Activated gamma-delta T cell treated with Interleukin-2 at 50 U/mL for 16 hours (primary cell): ENCODE data around the gene MSRB3.
"Not testable (repeated sequence)": the region's sequence is repeated elsewhere in the genome, so short reads cannot be mapped to it uniquely, and the experiment has no call there.

Experiments
- DNase-seq: peaks from one replicate; pipeline ENCODE4 v3.0.0-alpha.2; 2020

The MSRB3 gene

GRCh38 chr12:65278576-65279368 is at the start of gene MSRB3:
TSS of gene MSRB3 (plus strand) at chr12:65278683. CDS start at chr12:65308580, 29,897 bp downstream.
- peak; percentile 3 for DNase-seq

DNA sequence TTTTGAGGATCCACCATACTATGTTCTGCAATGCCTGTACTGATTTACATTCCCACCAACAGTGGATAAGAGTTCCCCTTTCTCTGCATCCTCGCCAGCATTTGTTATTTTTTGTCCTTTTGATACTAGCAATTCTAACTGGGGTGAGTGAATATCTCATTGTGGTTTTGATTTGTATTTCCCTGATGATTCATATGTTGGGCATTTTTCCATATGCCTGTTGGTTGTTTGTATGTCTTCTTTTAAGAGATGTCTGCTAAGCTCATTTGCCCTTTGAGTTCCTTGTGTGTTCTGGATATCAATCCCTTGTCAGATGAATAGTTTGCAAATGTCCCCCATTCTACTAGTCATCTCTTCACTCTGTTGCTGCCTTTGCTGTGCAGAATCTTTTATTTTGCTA is 49.0 kb upstream of the MSRB3 start:
- no peak for DNase-seq

- DNase-seq, result no peak
Observed at GRCh38 chr12:65232476-65233077, 45.9 kb upstream of the MSRB3 start.

- no peak for DNase-seq
Observed at GRCh38 chr12:65237153-65237552, 41.3 kb upstream of the MSRB3 start.

DNA sequence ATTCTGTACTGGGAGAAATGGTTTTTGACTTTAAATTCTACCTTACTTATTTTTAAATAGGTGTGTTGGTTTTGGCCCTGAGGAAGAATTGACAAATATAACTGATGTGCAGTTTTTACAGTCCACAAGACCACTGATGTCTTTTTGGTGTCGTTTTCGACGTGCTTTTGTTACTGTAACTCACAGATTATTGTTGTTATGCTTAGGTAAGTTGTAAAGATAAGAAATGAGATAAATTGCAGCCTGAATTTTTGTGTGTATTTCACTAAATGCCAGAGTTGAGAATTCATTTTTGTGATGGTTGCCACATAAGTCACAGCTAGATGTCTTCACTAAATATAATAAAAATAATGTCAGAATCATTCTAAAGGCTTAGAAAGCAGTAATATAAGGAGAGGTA is 39.9 kb upstream of the MSRB3 start:
- DNase-seq, result no peak

- DNase-seq, result no peak
Observed at GRCh38 chr12:65248656-65249633, 29.5 kb upstream of the MSRB3 start.

- no peak for DNase-seq
Observed at GRCh38 chr12:65252515-65252914, 26.0 kb upstream of the MSRB3 start.

DNA sequence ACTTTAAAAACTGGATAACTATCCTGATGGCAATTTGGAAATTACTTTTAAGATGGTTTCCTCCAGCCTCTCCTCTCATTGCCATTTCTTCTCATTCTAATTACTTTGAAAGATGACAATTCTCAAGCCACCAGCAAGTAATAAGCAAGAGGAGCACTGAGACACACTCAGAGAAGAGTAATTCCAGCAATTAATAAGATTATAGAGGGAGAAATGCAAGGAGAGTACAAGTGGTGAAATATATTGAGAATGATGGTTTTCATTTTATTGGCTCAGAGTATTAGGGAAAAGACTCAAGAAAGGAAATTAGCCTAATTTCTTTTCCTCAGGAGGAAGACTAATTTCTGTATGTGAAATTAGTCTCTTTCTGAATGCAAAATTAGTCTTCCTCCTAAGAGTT is 20.5 kb upstream of the MSRB3 start:
- DNase-seq, result no peak

DNA sequence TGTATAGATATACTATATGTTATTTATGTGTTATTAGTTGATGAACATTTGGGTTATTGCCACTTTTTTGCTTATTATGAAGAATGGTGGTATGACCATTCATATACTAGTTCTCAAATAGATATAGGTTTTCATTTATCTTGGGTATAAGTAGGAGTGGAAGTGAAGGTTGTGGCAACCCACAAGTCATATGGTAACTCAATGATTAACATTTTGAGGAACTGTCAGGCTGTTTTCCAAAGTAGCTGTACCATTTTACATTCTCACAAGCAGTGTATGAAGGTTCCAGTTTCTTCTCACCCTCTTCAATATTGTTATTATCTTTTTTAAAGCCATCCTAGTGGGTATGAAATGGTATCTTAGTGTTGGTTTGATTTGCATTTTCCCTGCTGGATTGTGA is 19.0 kb upstream of the MSRB3 start:
- no peak for DNase-seq

GRCh38 chr12:65263777-65264176 is 14.7 kb upstream of the MSRB3 start:
- DNase-seq, result no peak

- DNase-seq, result no peak
Observed at GRCh38 chr12:65266408-65266807, 12.1 kb upstream of the MSRB3 start.

DNA sequence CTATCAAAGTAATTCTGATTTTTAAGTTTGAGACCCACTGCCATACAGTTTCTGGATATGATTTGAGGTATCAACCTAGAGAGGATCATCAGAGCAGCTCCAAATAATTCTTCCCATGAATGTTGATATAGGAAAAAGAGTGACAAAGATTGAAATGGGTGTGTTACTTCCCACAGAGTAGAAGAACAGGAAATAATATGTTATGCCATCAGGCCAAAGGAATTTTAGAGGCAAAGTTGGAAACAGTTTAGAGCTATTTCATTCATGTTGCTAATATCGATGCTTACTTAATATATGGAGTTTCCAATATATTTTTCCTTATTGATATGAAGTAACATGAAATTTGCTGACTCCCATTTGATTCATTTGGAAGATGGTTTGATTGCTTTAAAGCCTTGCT is 8.9 kb upstream of the MSRB3 start:
- DNase-seq, result no peak

DNA sequence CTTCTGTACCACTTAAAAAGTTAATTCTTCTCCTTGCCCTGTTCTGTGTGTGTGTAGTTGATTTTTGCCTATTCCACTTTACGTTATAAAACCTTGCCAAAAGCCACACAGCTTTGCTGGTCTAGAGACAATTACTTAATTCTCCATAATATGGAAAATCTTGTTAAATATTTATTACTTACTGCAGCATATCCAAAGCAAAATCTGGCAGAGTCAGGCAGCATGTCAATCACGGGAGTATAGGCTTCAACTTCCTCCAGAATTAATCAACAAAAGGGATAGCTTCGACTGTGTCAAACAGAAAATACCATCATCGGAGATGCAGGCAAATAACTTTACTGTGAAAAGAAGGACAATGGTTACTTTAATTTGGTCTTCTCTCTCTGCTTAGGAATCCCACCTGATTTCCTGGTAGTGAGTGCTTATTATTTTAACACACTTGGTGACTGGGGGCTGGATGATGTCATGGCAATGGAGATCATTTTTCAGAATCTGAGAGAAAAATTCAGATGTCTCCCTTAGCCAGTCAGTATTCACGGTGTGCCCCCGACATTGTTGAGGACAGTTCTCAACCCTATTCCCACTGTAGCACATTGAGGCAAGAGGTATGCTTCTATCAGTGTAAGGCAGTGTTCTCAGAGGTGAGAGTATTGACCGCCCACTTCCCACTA is 3.7 kb upstream of the MSRB3 start:
- no peak for DNase-seq

GRCh38 chr12:65275627-65276026 is 2.9 kb upstream of the MSRB3 start:
- no peak for DNase-seq

DNA sequence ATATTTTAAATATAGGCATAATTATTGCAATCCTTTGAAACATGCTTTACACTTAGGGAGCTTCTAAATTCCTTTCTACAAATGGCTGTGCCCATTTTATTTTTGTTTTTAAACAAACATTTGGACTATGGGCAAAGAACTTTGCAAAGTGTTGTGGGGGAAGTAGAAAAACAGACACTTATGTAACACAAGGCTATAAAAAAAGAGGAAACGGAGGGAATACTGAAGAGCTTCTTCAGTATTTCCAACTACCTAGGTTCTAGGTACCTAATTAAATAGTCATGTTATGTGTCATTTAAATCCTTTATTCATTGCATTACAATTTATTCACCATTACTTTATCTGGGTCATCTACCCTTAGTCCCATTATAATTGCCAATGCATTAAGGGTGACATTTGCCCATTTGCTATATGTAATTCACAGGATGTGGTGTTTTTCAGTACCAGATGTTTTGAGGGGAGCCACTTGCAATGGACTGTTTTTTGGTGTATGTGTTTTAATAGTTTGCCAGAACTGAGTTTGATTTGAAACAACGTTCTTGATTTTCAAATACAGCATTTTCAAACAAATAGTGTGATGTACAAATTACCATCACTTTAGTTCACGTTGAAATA is 1.5 kb upstream of the MSRB3 start:
- DNase-seq, result no peak

GRCh38 chr12:65277994-65278575 is 398 bp upstream of the MSRB3 start:
- no peak for DNase-seq

DNA sequence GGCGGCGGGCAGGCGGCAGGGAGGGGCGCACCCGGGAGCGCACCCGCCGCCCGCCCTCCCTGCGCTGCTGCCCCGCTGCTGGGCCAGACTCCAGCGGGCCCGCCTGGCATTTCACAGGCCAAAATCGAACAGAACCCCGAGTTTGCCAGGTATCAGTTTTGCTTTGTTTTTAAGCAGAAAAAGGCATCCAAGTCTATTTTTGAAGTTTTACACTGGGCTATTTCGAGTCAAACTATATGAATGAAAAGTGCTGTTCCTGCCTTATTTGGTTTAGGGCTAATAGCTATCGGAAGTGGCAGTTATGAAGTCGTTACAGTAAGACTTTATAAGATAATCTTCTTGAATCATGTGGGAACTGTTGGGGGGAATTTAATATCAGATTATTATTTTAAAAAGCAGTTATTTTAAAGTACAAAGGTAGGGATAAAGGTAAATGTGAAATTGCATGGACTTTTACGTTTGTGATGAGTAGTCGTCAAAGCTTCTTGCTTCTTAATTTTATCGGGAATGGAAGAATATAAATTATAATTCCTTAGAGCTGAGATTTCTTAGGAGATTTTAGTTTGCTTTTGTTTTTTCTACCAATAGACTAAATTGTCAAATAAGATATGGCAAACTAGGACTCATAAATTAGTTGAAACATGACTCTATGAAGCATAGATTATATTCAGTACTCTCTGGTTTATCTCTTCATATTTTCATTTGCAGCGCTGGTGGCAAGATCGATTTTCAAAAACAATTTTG is 1.1 kb downstream of the MSRB3 start:
- no peak for DNase-seq

- DNase-seq, result no peak
Observed at GRCh38 chr12:65280306-65280705, 1.8 kb downstream of the MSRB3 start.

DNA sequence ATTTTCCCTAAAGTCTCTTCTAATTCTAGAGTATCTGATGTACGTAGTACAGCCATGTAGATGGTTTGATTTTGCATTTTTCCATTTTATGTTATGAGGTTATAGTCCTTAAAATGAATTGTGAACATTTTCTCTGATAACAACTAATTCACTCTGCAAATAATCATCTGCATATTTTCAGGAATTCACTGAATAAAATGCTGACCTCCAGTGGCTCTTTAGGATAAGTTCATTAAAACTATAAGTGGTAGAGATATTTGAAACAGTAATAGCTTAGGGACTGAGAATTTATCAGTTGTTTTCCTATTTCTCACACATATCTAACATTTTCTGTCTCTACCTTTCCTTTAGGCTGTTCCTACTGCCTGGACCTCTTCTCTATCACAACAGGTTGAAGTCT is 4.4 kb downstream of the MSRB3 start:
- no peak for DNase-seq

- not testable (repeated sequence) for DNase-seq
Observed at GRCh38 chr12:65285532-65285931, 7.0 kb downstream of the MSRB3 start.

DNA sequence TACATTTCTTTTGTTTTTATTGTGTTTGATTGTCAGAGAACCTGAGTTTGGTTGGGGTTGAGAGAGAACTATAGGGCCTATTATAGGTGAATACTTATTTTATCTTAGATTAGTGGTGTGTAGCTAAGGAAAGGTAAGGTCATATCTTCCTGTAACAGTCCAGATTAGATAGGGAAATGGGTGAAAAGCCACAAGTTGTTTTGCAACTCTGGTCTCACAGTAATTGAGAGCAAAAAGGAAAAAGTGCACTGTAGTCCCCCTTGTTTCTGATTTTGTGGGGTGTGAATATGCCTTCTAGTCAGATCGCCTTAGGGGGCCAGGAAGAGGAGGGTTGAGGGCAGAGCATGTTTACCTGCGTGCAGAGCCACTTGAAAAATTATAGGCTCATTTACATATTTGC is 8.9 kb downstream of the MSRB3 start:
- DNase-seq, result no peak
